Keratinocyte (primary cell): Measurements from ENCODE around the gene VPS13C. TPM values are rescaled to one million over a fixed set of nuclear protein-coding genes. Genes with fewer than 3 reads are reported as not detected.

Experiments used
- DNase-seq: peaks from one replicate; pipeline ENCODE4 v3.0.0-alpha.2; 2011; ENCODE audit warnings: low read depth, missing footprints, low spot score
- FAIRE-seq: peaks from 2 replicates; lab custom pipeline; 2011; peaks lifted over from hg19 to GRCh38; lab: Jason Lieb, UNC
- H2AFZ ChIP-seq: 2 replicates; pipeline ENCODE4 v1.6.0; 2012; ENCODE audit warnings: low read length, control low read depth, inconsistent platforms; ENCODE audit not compliant: control insufficient read depth
- H3K27ac ChIP-seq: 2 replicates; pipeline ENCODE4 v1.5.1; 2011; ENCODE audit warnings: low read length; ENCODE audit not compliant: control insufficient read depth, insufficient read depth
- H3K27me3 ChIP-seq: 3 replicates; pipeline ENCODE4 v1.6.0; 2011; ENCODE audit warnings: low read length; ENCODE audit not compliant: control insufficient read depth, insufficient read depth; ENCODE audit errors: extremely low read depth
- H3K36me3 ChIP-seq, 2 experiments: 2 replicates in 1 of 2; 3 replicates in 1 of 2; pipeline ENCODE4 v1.5.1; 2011; ENCODE audit warnings: low read length in 2 of 2, mild to moderate bottlenecking in 1 of 2; ENCODE audit not compliant: control insufficient read depth in 2 of 2, insufficient read depth in 2 of 2; ENCODE audit errors: extremely low read depth in 1 of 2
- H3K4me1 ChIP-seq: 3 replicates; pipeline ENCODE4 v1.5.1; 2011; ENCODE audit warnings: low read length; ENCODE audit not compliant: control insufficient read depth, insufficient read depth; ENCODE audit errors: extremely low read depth
- H3K4me2 ChIP-seq: 3 replicates; pipeline ENCODE4 v1.6.0; 2011; ENCODE audit warnings: low read depth, low read length; ENCODE audit not compliant: control insufficient read depth, insufficient read depth; ENCODE audit errors: extremely low read depth
- H3K4me3 ChIP-seq, 3 experiments: fragments of 200-600 bp in 1 of 3; sonication (generic) in 1 of 3; 2 replicates in 2 of 3; 3 replicates in 1 of 3; pipeline ENCODE4 v1.5.1; 2011 to 2016; ENCODE audit warnings: low read length in 3 of 3, mild to moderate bottlenecking in 3 of 3, control low read depth in 2 of 3, inconsistent platforms in 1 of 3, low read depth in 1 of 3, mixed read lengths in 1 of 3, mixed run types in 1 of 3, moderate library complexity in 1 of 3; ENCODE audit not compliant: control insufficient read depth in 2 of 3, insufficient read depth in 2 of 3; ENCODE audit errors: extremely low read depth in 1 of 3
- H3K79me2 ChIP-seq: 2 replicates; pipeline ENCODE4 v1.6.0; 2012; ENCODE audit warnings: low read length; ENCODE audit not compliant: control insufficient read depth, insufficient read depth
- H3K9ac ChIP-seq: 3 replicates; pipeline ENCODE4 v1.6.0; 2011; ENCODE audit warnings: low read length; ENCODE audit not compliant: control insufficient read depth, insufficient read depth; ENCODE audit errors: extremely low read depth
- H3K9me1 ChIP-seq: 3 replicates; pipeline ENCODE4 v1.6.0; 2011; ENCODE audit warnings: low read length; ENCODE audit not compliant: control insufficient read depth, insufficient read depth; ENCODE audit errors: extremely low read depth
- H3K9me3 ChIP-seq: 2 replicates; pipeline ENCODE4 v1.5.1; 2012; ENCODE audit warnings: low read depth, low read length; ENCODE audit not compliant: control insufficient read depth
- H4K20me1 ChIP-seq: 3 replicates; pipeline ENCODE4 v1.6.0; 2011; ENCODE audit warnings: low read length; ENCODE audit not compliant: control insufficient read depth, insufficient read depth; ENCODE audit errors: extremely low read depth
- EZH2 ChIP-seq: IDR thresholded peaks from one replicate; pipeline ENCODE4 v1.6.1; 2012; ENCODE audit warnings: inconsistent platforms, mild to moderate bottlenecking, low read length, moderate library complexity
- dilution Hi-C: fragments of 300-500 bp; cut with MboI; formaldehyde crosslinking; loops from one replicate; pipeline ENCODE4 v1.7.0; 2020; ENCODE audit warnings: low sequenced_read_pairs; ENCODE audit not compliant: extremely low pct_ligation_motif_present
- polyA plus RNA-seq, 5 experiments: library from polyadenylated mRNA; depleted of rRNA in 3 of 5; stranded (reverse) in 3 of 5; stranded (forward) in 1 of 5; unstranded in 1 of 5; fragments of >200 nt; gene quantifications; 1 replicate in 1 of 5; 2 replicates in 3 of 5; 3 replicates in 1 of 5; pipeline versions ENCODE4 v1.2.1 to v1.2.3, GENCODE V29; 2011 to 2012; ENCODE audit warnings: missing spikeins in 2 of 5, low read depth in 1 of 5, low replicate concordance in 1 of 5
- TF ChIP-seq, protein P1 (sequence below), 3 experiments: IDR thresholded peaks in 1 of 3; conservative IDR thresholded peaks in 1 of 3; optimal IDR thresholded peaks in 1 of 3; 2 replicates in 2 of 3; 3 replicates in 1 of 3; pipeline versions ENCODE3 to v1.5.1; 2011; ENCODE audit warnings: low read length in 3 of 3, mild to moderate bottlenecking in 3 of 3, moderate library complexity in 2 of 3, control low read depth in 1 of 3, inconsistent platforms in 1 of 3; ENCODE audit not compliant: insufficient read depth in 2 of 3; ENCODE audit errors: extremely low read depth in 1 of 3

VPS13C gene
- polyA plus RNA-seq, 1 donor (not counting 4 experiments of a cell fraction or from before 2014, with no cell fraction given): 13.5 TPM

DNA sequence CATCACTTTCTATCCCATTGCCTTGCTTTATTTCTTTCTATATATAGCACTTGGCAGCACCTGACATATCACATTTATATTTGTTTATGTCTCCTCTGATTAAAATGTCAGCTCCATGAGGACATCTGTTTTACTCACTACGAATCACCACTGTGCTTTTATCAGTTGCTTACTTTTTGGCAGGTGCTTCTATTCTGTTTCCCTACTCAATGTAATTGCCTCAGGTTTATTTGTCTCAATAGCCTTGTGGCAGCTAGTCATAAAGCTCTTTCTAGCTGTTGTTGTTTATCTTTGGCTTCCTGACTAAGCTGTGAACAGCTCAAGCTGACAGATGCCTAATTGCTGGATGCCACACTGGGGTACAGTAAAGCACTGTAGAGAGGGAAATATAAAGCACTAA lies 85.5 kb downstream of the VPS13C start:
- dilution Hi-C loops: no loop called here

DNA sequence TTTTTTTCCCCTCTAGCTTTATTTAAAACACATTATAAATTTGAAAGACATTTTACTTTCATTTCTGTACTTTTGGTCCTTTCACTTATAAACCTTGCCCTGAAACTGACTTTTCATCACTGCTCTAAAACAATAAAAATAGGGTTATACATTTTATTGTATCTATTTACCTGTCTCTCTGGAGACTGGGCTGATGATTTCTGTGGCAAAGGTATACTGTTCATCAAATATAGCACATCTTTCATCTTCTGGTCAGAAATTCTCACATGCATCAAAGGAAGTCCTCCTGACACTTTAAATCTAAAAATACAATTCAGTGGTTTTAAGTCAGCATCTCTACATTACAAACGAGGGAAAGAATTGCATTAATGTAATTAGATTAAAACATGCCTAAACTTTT lies 86.1 kb downstream of the VPS13C start:
- peaks cover 0 to 5% of the 10 kb centered on the region in 2 experiments for H3K36me3 ChIP-seq

More for the DNA sequence above, 85.5 kb downstream of the VPS13C start:
- FAIRE-seq: no peak
- no peak for DNase-seq
- Histone ChIP-seq H2AFZ (no peak overlapping the region), H3K27ac (no peak overlapping the region), H3K36me3 (peaks cover 0 to 5% of the 10 kb centered on the region in 2 experiments), H3K27me3 (no peaks in the 10 kb centered on the region), H3K9me1 (no peaks in the 10 kb centered on the region), H3K9me3 (no peaks in the 10 kb centered on the region), H3K4me2 (no peak overlapping the region), H3K4me3 (no peak overlapping the region), H3K4me1 (no peaks in the 10 kb centered on the region), H4K20me1 (no peaks in the 10 kb centered on the region), H3K9ac (no peak overlapping the region), H3K79me2 (no peaks in the 10 kb centered on the region)
- no peak for TF ChIP-seq EZH2
- TF ChIP-seq, protein P1, sequence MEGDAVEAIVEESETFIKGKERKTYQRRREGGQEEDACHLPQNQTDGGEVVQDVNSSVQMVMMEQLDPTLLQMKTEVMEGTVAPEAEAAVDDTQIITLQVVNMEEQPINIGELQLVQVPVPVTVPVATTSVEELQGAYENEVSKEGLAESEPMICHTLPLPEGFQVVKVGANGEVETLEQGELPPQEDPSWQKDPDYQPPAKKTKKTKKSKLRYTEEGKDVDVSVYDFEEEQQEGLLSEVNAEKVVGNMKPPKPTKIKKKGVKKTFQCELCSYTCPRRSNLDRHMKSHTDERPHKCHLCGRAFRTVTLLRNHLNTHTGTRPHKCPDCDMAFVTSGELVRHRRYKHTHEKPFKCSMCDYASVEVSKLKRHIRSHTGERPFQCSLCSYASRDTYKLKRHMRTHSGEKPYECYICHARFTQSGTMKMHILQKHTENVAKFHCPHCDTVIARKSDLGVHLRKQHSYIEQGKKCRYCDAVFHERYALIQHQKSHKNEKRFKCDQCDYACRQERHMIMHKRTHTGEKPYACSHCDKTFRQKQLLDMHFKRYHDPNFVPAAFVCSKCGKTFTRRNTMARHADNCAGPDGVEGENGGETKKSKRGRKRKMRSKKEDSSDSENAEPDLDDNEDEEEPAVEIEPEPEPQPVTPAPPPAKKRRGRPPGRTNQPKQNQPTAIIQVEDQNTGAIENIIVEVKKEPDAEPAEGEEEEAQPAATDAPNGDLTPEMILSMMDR (optimal IDR thresholded peaks at IDR 0.05 in 1 of 3, IDR thresholded peaks at IDR 0.05 in 1 of 3, conservative IDR thresholded peaks at IDR 0.05 in 1 of 3; ENCODE audit: extremely low read depth in 1 of 3, insufficient read depth in 2 of 3, low read length in 3 of 3): no peak

More for the DNA sequence above, 86.1 kb downstream of the VPS13C start:
- no peaks in the 10 kb centered on the region for H3K9me1 ChIP-seq
- TF ChIP-seq EZH2: no peak
- TF ChIP-seq, protein P1 (optimal IDR thresholded peaks at IDR 0.05 in 1 of 3, IDR thresholded peaks at IDR 0.05 in 1 of 3, conservative IDR thresholded peaks at IDR 0.05 in 1 of 3; ENCODE audit: extremely low read depth in 1 of 3, insufficient read depth in 2 of 3, low read length in 3 of 3): no peak
- H3K79me2 ChIP-seq: no peaks in the 10 kb centered on the region
- H2AFZ ChIP-seq: no peak overlapping the region
- no peak overlapping the region for H3K27ac ChIP-seq
- no peaks in the 10 kb centered on the region for H3K27me3 ChIP-seq
- H3K4me2 ChIP-seq: no peak overlapping the region
- H3K4me1 ChIP-seq: no peaks in the 10 kb centered on the region
- H4K20me1 ChIP-seq: no peaks in the 10 kb centered on the region
- no peak overlapping the region for H3K9ac ChIP-seq
- H3K9me3 ChIP-seq: no peaks in the 10 kb centered on the region
- FAIRE-seq: no peak
- no peak for DNase-seq
- dilution Hi-C loops: no loop called here
- no peak overlapping the region for H3K4me3 ChIP-seq
